MM.1S (cell line): ENCODE measurements around the gene PRKCD.

ENCODE experiments used
- DNase-seq: peaks from one replicate; pipeline ENCODE4 v3.0.0-alpha.2; 2015
- H2AFZ ChIP-seq: fragments of 300-600 bp; sonication (generic); 2 replicates; pipeline ENCODE4 v1.6.0; 2016; ENCODE audit warnings: antibody characterized with exemption, low read length
- H3F3A ChIP-seq: fragments of 300-600 bp; sonication (generic); 2 replicates; pipeline ENCODE4 v1.6.1; 2016; ENCODE audit warnings: mild to moderate bottlenecking, antibody characterized with exemption, low read length, moderate library complexity, mixed read lengths; ENCODE audit not compliant: insufficient read depth
- H3K27ac ChIP-seq: fragments of 300-600 bp; sonication (generic); 2 replicates; pipeline ENCODE4 v1.5.1; 2016; ENCODE audit warnings: mild to moderate bottlenecking, low read length
- H3K27me3 ChIP-seq: fragments of 300-600 bp; sonication (generic); replicated peaks from 2 replicates; pipeline ENCODE4 v1.6.0; 2016; ENCODE audit warnings: low read length; ENCODE audit not compliant: insufficient read depth
- H3K36me3 ChIP-seq: fragments of 300-600 bp; sonication (generic); replicated peaks from 2 replicates; pipeline ENCODE4 v1.6.1; 2016; ENCODE audit warnings: mild to moderate bottlenecking, low read length, mixed read lengths; ENCODE audit not compliant: insufficient read depth
- H3K4me1 ChIP-seq: fragments of 300-600 bp; sonication (generic); 2 replicates; pipeline ENCODE4 v1.6.1; 2016; ENCODE audit warnings: low read length, mixed read lengths
- H3K4me2 ChIP-seq: fragments of 300-600 bp; sonication (generic); 2 replicates; pipeline ENCODE4 v1.6.0; 2016; ENCODE audit warnings: low read depth, low read length
- H3K4me3 ChIP-seq: fragments of 300-600 bp; sonication (generic); 2 replicates; pipeline ENCODE4 v1.5.1; 2016; ENCODE audit warnings: low read length, mixed read lengths
- H3K79me2 ChIP-seq: fragments of 300-600 bp; sonication (generic); 2 replicates; pipeline ENCODE4 v1.6.1; 2016; ENCODE audit warnings: mixed run types, low read length, mixed read lengths
- H3K9ac ChIP-seq: fragments of 300-600 bp; sonication (generic); 2 replicates; pipeline ENCODE4 v1.6.1; 2016; ENCODE audit warnings: low read length, mixed read lengths
- H3K9me2 ChIP-seq: fragments of 300-600 bp; sonication (generic); replicated peaks from 2 replicates; pipeline ENCODE4 v1.6.1; 2016; ENCODE audit warnings: mild to moderate bottlenecking, low read length, mixed read lengths; ENCODE audit not compliant: insufficient read depth
- H3K9me3 ChIP-seq: fragments of 300-600 bp; sonication (generic); replicated peaks from 2 replicates; pipeline ENCODE4 v1.6.1; 2016; ENCODE audit warnings: mild to moderate bottlenecking, low read length, mixed read lengths; ENCODE audit not compliant: insufficient read depth
- H4K20me1 ChIP-seq: fragments of 300-600 bp; sonication (generic); 2 replicates; pipeline ENCODE4 v1.6.1; 2016; ENCODE audit warnings: mild to moderate bottlenecking, low read length, moderate library complexity, mixed read lengths; ENCODE audit not compliant: insufficient read depth
- EZH2 ChIP-seq: fragments of 300-600 bp; sonication (generic); optimal IDR thresholded peaks from 2 replicates; pipeline ENCODE3; 2017; ENCODE audit warnings: low read depth, mild to moderate bottlenecking, antibody characterized with exemption, low read length, mixed read lengths
- EZH2phosphoT487 ChIP-seq: fragments of 300-600 bp; sonication (generic); IDR thresholded peaks from 2 replicates; pipeline ENCODE4 v1.6.1; 2018; ENCODE audit warnings: antibody characterized with exemption, low read length
- TF ChIP-seq, protein P1 (sequence below): fragments of 300-600 bp; sonication (generic); IDR thresholded peaks from 2 replicates; pipeline ENCODE4 v1.5.1; 2016; ENCODE audit warnings: antibody characterized with exemption, low read length, mixed read lengths

PRKCD gene

DNA sequence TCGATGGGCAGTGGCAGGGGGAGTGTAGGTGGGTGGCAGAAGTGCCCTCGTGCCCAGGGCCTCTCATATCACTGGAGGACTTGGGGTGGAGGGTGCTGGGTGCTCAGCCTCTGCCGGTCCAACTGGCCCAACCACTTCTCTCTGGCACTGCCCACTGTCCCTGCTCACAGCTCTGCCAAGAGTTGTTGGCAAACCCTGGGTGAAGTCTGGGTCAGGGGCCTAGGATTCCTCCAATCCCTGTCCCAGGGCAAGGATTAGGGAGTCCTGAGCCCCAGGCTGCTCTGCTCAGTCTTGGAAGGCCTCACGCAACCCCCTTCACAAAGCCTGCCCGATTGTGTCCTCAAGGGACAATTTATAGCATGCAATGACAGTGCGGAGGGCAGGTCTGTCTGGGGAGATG, 5.2 kb upstream of the PRKCD start:
- Histone ChIP-seq H3F3A (no peaks in the 10 kb centered on the region), H3K9me2 (no peaks in the 10 kb centered on the region), H3K79me2 (no peaks in the 10 kb centered on the region), H3K36me3 (no peaks in the 10 kb centered on the region), H4K20me1 (no peaks in the 10 kb centered on the region), H3K27me3 (no peaks in the 10 kb centered on the region), H3K4me2 (no peak overlapping the region), H3K9ac (no peak overlapping the region), H2AFZ (no peak overlapping the region), H3K9me3 (no peaks in the 10 kb centered on the region), H3K27ac (no peak overlapping the region), H3K4me1 (peaks cover 6% of the 10 kb centered on the region), H3K4me3 (no peak overlapping the region)
- DNase-seq: no peak
- TF ChIP-seq, protein P1, sequence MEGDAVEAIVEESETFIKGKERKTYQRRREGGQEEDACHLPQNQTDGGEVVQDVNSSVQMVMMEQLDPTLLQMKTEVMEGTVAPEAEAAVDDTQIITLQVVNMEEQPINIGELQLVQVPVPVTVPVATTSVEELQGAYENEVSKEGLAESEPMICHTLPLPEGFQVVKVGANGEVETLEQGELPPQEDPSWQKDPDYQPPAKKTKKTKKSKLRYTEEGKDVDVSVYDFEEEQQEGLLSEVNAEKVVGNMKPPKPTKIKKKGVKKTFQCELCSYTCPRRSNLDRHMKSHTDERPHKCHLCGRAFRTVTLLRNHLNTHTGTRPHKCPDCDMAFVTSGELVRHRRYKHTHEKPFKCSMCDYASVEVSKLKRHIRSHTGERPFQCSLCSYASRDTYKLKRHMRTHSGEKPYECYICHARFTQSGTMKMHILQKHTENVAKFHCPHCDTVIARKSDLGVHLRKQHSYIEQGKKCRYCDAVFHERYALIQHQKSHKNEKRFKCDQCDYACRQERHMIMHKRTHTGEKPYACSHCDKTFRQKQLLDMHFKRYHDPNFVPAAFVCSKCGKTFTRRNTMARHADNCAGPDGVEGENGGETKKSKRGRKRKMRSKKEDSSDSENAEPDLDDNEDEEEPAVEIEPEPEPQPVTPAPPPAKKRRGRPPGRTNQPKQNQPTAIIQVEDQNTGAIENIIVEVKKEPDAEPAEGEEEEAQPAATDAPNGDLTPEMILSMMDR: no peak
- TF ChIP-seq EZH2 (no peak), EZH2phosphoT487 (no peak)

GRCh38 chr3:53156368-53156834, 4.6 kb upstream of the PRKCD start:
- Histone ChIP-seq H3K9ac (no peak overlapping the region), H2AFZ (no peak overlapping the region), H3K4me3 (no peak overlapping the region), H3K9me3 (no peaks in the 10 kb centered on the region), H3K36me3 (no peaks in the 10 kb centered on the region), H3F3A (no peaks in the 10 kb centered on the region), H3K27me3 (no peaks in the 10 kb centered on the region), H3K4me1 (peaks cover 6% of the 10 kb centered on the region), H3K79me2 (peaks cover under 1% of the 10 kb centered on the region; the same call in 1 of the 2 replicates), H3K9me2 (no peaks in the 10 kb centered on the region), H4K20me1 (no peaks in the 10 kb centered on the region), H3K4me2 (no peak overlapping the region), H3K27ac (no peak overlapping the region)
- no peak for DNase-seq
- no peak for TF ChIP-seq EZH2phosphoT487
- TF ChIP-seq, protein P1: no peak
- no peak for TF ChIP-seq EZH2

GRCh38 chr3:53157974-53158580, 2.9 kb upstream of the PRKCD start:
- H4K20me1 ChIP-seq: no peaks in the 10 kb centered on the region
- H3K4me2 ChIP-seq: no peak overlapping the region
- no peak for DNase-seq
- no peaks in the 10 kb centered on the region for H3K27me3 ChIP-seq
- H3K9me2 ChIP-seq: no peaks in the 10 kb centered on the region
- H3K36me3 ChIP-seq: no peaks in the 10 kb centered on the region
- peaks cover 14% of the 10 kb centered on the region; the same call in 1 of the 2 replicates for H3K79me2 ChIP-seq
- H3F3A ChIP-seq: peaks cover 11% of the 10 kb centered on the region
- H3K4me1 ChIP-seq: peaks cover 16% of the 10 kb centered on the region
- no peak overlapping the region for H3K4me3 ChIP-seq
- no peak overlapping the region for H3K27ac ChIP-seq
- TF ChIP-seq, protein P1: no peak
- no peak for TF ChIP-seq EZH2phosphoT487
- TF ChIP-seq EZH2: no peak
- H3K9me3 ChIP-seq: no peaks in the 10 kb centered on the region
- no peak overlapping the region for H2AFZ ChIP-seq
- no peak overlapping the region for H3K9ac ChIP-seq
